GM12878 (cell line): ENCODE results near the gene LGI2. TPM values are rescaled to one million over a fixed set of nuclear protein-coding genes. Genes with fewer than 3 reads are reported as not detected.

Experiments
- ATAC-seq: fragments of 200-7000 bp; cut with Tn5 transposase; 3 replicates; pipeline ENCODE4 v1.9.1; 2020; ENCODE audit warnings: mild to moderate bottlenecking, moderate library complexity
- BruUV-seq: library from RNA; stranded (reverse); fragments of 400-500 nt; replicated peaks from 2 replicates; lab custom pipeline; 2021; lab: Mats Ljungman, UMichigan
- CTCF ChIA-PET: fragments of 300-600 bp; sonication (Branson Sonifier 250); formaldehyde crosslinking; extraction: SDS; loops from one replicate; lab custom pipeline; 2021; ENCODE audit warnings: inconsistent platforms; lab: Yijun Ruan, JAX
- POLR2A ChIA-PET: fragments of 350-600 bp; formaldehyde crosslinking; extraction: SDS; loops from one replicate; lab custom pipeline; 2021; ENCODE audit warnings: inconsistent platforms; lab: Charles Lee
- RAD21 ChIA-PET: fragments of 300-600 bp; sonication (Branson Sonifier 250); formaldehyde crosslinking; loops from one replicate; lab custom pipeline; 2023; ENCODE audit warnings: antibody characterized with exemption; ENCODE audit not compliant: unreplicated experiment; lab: Charles Lee
- SMC1A ChIA-PET: fragments of 300-600 bp; sonication (Branson Sonifier 250); formaldehyde crosslinking; loops from one replicate; lab custom pipeline; 2023; ENCODE audit not compliant: unreplicated experiment, uncharacterized antibody; lab: Charles Lee
- DNase-seq: peaks from one replicate; pipeline ENCODE4 v3.0.0-alpha.2; 2011; ENCODE audit warnings: low read depth, low spot score
- FAIRE-seq: peaks from 3 replicates; lab custom pipeline; 2011; peaks lifted over from hg19 to GRCh38; lab: Jason Lieb, UNC
- H2AFZ ChIP-seq: 2 replicates; pipeline ENCODE4 v1.6.0; 2011; ENCODE audit warnings: low read depth, low read length, control low read depth; ENCODE audit not compliant: control insufficient read depth
- H3K27ac ChIP-seq: 2 replicates; pipeline ENCODE4 v1.5.1; 2011; ENCODE audit warnings: control low read depth; ENCODE audit not compliant: control insufficient read depth, insufficient read depth
- H3K27me3 ChIP-seq, 2 experiments: replicated peaks in 1 of 2; 2 replicates each; pipeline versions ENCODE4 v1.6.0 to v1.6.1; 2011; ENCODE audit warnings: low read length in 1 of 2; ENCODE audit not compliant: control insufficient read depth in 2 of 2, insufficient read depth in 2 of 2
- H3K36me3 ChIP-seq, 2 experiments: 2 replicates each; pipeline ENCODE4 v1.5.1; 2011; ENCODE audit warnings: low read length in 1 of 2; ENCODE audit not compliant: control insufficient read depth in 2 of 2, insufficient read depth in 2 of 2
- H3K4me1 ChIP-seq: 2 replicates; pipeline ENCODE4 v1.6.1; 2011; ENCODE audit warnings: mild to moderate bottlenecking, low read length, moderate library complexity, mixed read lengths; ENCODE audit not compliant: control insufficient read depth, insufficient read depth
- H3K4me2 ChIP-seq: 2 replicates; pipeline ENCODE4 v1.6.0; 2011; ENCODE audit warnings: control low read depth; ENCODE audit not compliant: control insufficient read depth, insufficient read depth
- H3K4me3 ChIP-seq: fragments of 200-600 bp; sonication (generic); 2 replicates; pipeline ENCODE4 v1.5.1; 2016
- H3K79me2 ChIP-seq: 2 replicates; pipeline ENCODE4 v1.6.0; 2011; ENCODE audit warnings: low read length; ENCODE audit not compliant: control insufficient read depth, insufficient read depth
- H3K9ac ChIP-seq: 2 replicates; pipeline ENCODE4 v1.8.0; 2011; ENCODE audit warnings: low read length, control low read depth, mixed read lengths; ENCODE audit not compliant: control insufficient read depth, insufficient read depth
- H3K9me3 ChIP-seq: replicated peaks from 3 replicates; pipeline ENCODE4 v1.5.1; 2011; ENCODE audit warnings: mild to moderate bottlenecking, low read length; ENCODE audit not compliant: control insufficient read depth, insufficient read depth
- H4K20me1 ChIP-seq: 2 replicates; pipeline ENCODE4 v1.6.0; 2011; ENCODE audit not compliant: control insufficient read depth, insufficient read depth
- EED ChIP-seq: sonication (generic); IDR thresholded peaks from 2 replicates; pipeline ENCODE4 v1.6.1; 2016; ENCODE audit warnings: antibody characterized with exemption, low read depth
- FOXK2 ChIP-seq: fragments of 450-650 bp; IDR thresholded peaks from 2 replicates; pipeline ENCODE4 v1.6.1; 2017; ENCODE audit warnings: mild to moderate bottlenecking, moderate library complexity
- HDGF ChIP-seq: fragments of 450-650 bp; IDR thresholded peaks from 2 replicates; pipeline ENCODE4 v1.6.1; 2016; ENCODE audit warnings: antibody characterized with exemption
- JUNB ChIP-seq: IDR thresholded peaks from 2 replicates; pipeline ENCODE4 v1.6.1; 2016; ENCODE audit warnings: antibody characterized with exemption, mild to moderate bottlenecking
- PML ChIP-seq: IDR thresholded peaks from 2 replicates; pipeline ENCODE4 v1.6.1; 2012; ENCODE audit warnings: low read length, inconsistent platforms
- POLR2A ChIP-seq: IDR thresholded peaks from 2 replicates; pipeline ENCODE4 v1.6.1; 2011; ENCODE audit warnings: low read depth, mild to moderate bottlenecking, low read length
- RAD51 ChIP-seq: fragments of 450-650 bp; IDR thresholded peaks from 2 replicates; pipeline ENCODE4 v1.6.1; 2016; ENCODE audit warnings: moderate library complexity, mild to moderate bottlenecking, inconsistent platforms
- RBBP5 ChIP-seq: fragments of 200-600 bp; sonication (generic); conservative IDR thresholded peaks from 2 replicates; pipeline ENCODE4 v1.6.1; 2016
- SREBF1 ChIP-seq: IDR thresholded peaks from 2 replicates; pipeline ENCODE4 v1.6.1; 2012; ENCODE audit warnings: mild to moderate bottlenecking, low read length
- ZNF207 ChIP-seq: fragments of 450-650 bp; IDR thresholded peaks from 2 replicates; pipeline ENCODE4 v1.6.1; 2014; ENCODE audit warnings: antibody characterized with exemption, mild to moderate bottlenecking, borderline replicate concordance
- WGBS: methylation state at CpG from one replicate; pipeline ENCODE4 v1.1.6; 2016; ENCODE audit warnings: low lambda C conversion rate; ENCODE audit not compliant: insufficient replicate concordance, insufficient coverage; ENCODE audit errors: missing lambda C conversion rate; 5-methylcytosine and 5-hydroxymethylcytosine counted together
- in situ Hi-C: fragments of 300-500 bp; cut with MboI; formaldehyde crosslinking; loops from 9 replicates; pipeline ENCODE4 v1.14.3; 2018; ENCODE audit warnings: mixed read lengths
- intact Hi-C: fragments of 100-400 bp; cut with micrococcal nuclease; formaldehyde crosslinking; loops from one replicate; pipeline ENCODE4 v1.14.2; 2022; ENCODE audit not compliant: unreplicated experiment
- polyA plus RNA-seq, 11 experiments: library from polyadenylated mRNA; depleted of rRNA in 4 of 11; unstranded in 6 of 11; stranded (reverse) in 5 of 11; fragments of >200 nt; fragmentation: Nextera tagmentation in 4 of 11; fragmentation: Illumina TruSeq in 1 of 11; extraction: Ambion mirVana in 4 of 11; extraction: Trizol in 1 of 11; gene quantifications; 1 replicate in 1 of 11; 2 replicates in 10 of 11; pipeline versions ENCODE4 v1.2.1 to v1.2.3, GENCODE V29; 2011 to 2016; ENCODE audit warnings: inconsistent platforms in 2 of 11, missing spikeins in 2 of 11, low read depth in 1 of 11
- total RNA-seq, 4 experiments: library from RNA; depleted of rRNA in 3 of 4; stranded (reverse); fragments of >200 nt in 3 of 4; fragmentation: Illumina TruSeq in 1 of 4; extraction: Trizol in 1 of 4; gene quantifications; 2 replicates each; pipeline versions ENCODE4 v1.2.1 to v1.2.3, GENCODE V29; 2013 to 2021
- TF ChIP-seq, protein P1 (sequence below): fragments of 450-650 bp; conservative IDR thresholded peaks from 2 replicates; pipeline ENCODE4 v1.6.1; 2017; ENCODE audit warnings: mild to moderate bottlenecking, moderate library complexity
- TF ChIP-seq, protein P2 (sequence below): fragments of 450-650 bp; formaldehyde crosslinking; IDR thresholded peaks from 2 replicates; pipeline ENCODE4 v1.4.0; 2020; ENCODE audit warnings: mild to moderate bottlenecking, moderate library complexity

LGI2 gene
- total and polyA plus RNA-seq, 10 of the 15 experiments (the other 5 are each of a cell fraction or from before 2014, with no cell fraction given) = not detected

GRCh38 chr4:25022766-25023165 lies 8.0 kb downstream of the LGI2 start:
- Histone ChIP-seq H3K27me3 (peaks cover 0 to 3% of the 10 kb centered on the region in 2 experiments; a peak in 3 of 4 replicates), H3K4me3 (no peak overlapping the region), H3K4me2 (no peak overlapping the region), H3K27ac (no peak overlapping the region), H3K9me3 (no peaks in the 10 kb centered on the region), H2AFZ (no peak overlapping the region), H3K36me3 (no peaks in the 10 kb centered on the region), H3K4me1 (no peaks in the 10 kb centered on the region), H4K20me1 (no peaks in the 10 kb centered on the region), H3K79me2 (no peaks in the 10 kb centered on the region), H3K9ac (no peak overlapping the region)
- DNase-seq (no peak), FAIRE-seq (no peak), ATAC-seq (no peak)
- intact Hi-C loops (no loop called here), in situ Hi-C loops (no loop called here)
- no TSS peak for BruUV-seq
- RAD21 ChIA-PET = no interaction called here
- no peak for TF ChIP-seq POLR2A
- no peak for TF ChIP-seq PML
- TF ChIP-seq HDGF = no peak
- TF ChIP-seq RBBP5 = no peak
- no peak for TF ChIP-seq JUNB
- TF ChIP-seq RAD51 = no peak
- no peak for TF ChIP-seq ZNF207
- TF ChIP-seq, protein P1, sequence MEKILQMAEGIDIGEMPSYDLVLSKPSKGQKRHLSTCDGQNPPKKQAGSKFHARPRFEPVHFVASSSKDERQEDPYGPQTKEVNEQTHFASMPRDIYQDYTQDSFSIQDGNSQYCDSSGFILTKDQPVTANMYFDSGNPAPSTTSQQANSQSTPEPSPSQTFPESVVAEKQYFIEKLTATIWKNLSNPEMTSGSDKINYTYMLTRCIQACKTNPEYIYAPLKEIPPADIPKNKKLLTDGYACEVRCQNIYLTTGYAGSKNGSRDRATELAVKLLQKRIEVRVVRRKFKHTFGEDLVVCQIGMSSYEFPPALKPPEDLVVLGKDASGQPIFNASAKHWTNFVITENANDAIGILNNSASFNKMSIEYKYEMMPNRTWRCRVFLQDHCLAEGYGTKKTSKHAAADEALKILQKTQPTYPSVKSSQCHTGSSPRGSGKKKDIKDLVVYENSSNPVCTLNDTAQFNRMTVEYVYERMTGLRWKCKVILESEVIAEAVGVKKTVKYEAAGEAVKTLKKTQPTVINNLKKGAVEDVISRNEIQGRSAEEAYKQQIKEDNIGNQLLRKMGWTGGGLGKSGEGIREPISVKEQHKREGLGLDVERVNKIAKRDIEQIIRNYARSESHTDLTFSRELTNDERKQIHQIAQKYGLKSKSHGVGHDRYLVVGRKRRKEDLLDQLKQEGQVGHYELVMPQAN = no peak
- TF ChIP-seq, protein P2, sequence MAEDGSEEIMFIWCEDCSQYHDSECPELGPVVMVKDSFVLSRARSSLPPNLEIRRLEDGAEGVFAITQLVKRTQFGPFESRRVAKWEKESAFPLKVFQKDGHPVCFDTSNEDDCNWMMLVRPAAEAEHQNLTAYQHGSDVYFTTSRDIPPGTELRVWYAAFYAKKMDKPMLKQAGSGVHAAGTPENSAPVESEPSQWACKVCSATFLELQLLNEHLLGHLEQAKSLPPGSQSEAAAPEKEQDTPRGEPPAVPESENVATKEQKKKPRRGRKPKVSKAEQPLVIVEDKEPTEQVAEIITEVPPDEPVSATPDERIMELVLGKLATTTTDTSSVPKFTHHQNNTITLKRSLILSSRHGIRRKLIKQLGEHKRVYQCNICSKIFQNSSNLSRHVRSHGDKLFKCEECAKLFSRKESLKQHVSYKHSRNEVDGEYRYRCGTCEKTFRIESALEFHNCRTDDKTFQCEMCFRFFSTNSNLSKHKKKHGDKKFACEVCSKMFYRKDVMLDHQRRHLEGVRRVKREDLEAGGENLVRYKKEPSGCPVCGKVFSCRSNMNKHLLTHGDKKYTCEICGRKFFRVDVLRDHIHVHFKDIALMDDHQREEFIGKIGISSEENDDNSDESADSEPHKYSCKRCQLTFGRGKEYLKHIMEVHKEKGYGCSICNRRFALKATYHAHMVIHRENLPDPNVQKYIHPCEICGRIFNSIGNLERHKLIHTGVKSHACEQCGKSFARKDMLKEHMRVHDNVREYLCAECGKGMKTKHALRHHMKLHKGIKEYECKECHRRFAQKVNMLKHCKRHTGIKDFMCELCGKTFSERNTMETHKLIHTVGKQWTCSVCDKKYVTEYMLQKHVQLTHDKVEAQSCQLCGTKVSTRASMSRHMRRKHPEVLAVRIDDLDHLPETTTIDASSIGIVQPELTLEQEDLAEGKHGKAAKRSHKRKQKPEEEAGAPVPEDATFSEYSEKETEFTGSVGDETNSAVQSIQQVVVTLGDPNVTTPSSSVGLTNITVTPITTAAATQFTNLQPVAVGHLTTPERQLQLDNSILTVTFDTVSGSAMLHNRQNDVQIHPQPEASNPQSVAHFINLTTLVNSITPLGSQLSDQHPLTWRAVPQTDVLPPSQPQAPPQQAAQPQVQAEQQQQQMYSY = no peak
- no peak for TF ChIP-seq FOXK2
- no peak for TF ChIP-seq SREBF1
- no peak for TF ChIP-seq EED
- WGBS = 7% methylated on average over 1 of the region's 1 CpG
- SMC1A ChIA-PET = no interaction called here
- CTCF ChIA-PET = no interaction called here
- POLR2A ChIA-PET = no interaction called here
